ENCODE data around the gene AATF.

Gene AATF

DNA sequence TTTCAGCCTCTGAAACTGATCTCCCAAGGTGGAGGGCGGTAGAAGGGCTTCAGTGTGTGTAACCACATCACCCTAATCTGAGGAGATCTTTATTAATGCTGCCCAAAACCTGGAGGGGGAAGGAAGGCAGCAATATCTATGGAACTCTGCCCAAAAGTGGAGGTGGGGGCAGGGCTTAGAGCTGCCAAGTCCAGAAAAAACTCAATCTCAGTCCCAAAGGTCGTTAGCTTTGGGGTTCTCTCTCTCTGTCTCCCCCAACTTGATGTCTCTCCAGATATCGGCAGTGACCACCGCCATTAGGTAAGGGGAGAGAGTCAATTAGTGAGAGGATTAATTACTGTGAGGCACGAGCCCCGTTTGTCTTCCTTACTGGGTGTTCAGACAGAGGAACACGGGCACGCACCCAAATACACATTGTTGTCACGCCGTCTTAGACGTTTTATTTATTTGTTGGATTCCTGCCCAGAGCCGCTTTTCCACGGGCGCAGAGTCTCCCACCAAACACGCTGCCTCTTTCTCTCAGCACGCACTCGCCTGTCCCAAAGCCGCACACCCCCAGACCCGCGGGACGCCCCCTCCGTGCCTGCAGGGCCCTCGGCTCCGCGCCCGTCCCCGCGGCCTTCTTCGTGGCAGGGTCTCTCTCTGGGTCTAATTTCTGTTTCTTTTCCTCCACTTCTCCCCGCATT is 16.9 kb upstream of the AATF start:
- DNase-seq, result no peak

DNA sequence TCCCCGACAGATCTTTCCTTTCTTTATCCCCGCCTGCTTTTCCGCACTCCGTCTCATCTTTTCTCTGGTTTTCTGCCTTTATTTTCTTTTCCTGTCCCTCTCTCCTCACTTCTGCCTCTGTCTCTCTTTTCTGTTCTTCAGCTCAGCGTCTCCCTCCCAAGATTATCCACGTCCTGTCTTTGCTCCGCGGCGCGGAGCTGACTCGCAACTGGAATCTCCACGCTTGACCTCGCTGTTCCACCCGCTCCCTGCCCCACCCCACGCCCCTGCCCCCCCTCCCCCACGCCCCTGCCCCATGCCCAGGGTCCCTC is 16.4 kb upstream of the AATF start:
- DNase-seq, result no peak

- DNase-seq, result no peak
Observed at GRCh38 chr17:36932694-36933511, 15.9 kb upstream of the AATF start.

DNA sequence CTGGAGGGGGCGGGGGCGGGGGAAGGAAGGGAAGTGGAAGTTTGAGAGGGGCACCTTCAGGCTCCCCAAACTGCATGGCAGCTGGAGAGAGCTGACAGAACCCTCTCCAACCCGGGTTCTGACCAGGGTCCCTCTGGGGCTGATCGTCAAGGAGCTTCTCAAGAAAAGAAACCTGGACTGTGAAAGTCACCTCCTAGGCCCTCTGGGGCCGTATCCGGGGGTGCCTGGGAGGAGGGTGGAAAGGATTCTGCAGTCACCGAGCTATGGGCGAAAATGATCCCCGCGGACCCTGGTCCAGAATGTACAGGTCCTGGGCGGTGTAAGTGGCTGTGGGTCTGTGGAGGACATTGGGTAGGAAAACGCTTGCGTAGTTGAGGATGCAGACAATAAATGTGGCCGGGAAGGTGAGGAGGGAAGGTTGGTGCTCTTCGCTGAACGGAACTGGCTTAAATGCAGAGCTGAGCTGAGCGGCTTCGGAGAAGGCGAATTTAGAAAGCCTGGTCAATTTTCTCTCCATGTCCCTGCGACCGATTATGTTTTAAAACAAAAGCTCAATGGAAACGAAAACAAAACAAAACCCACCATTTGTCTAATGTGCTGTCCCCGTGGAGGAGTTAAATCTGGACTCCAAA is 15.1 kb upstream of the AATF start:
- DNase-seq, result no peak

- DNase-seq, result no peak
Observed at GRCh38 chr17:36934144-36934691, 14.5 kb upstream of the AATF start.

DNA sequence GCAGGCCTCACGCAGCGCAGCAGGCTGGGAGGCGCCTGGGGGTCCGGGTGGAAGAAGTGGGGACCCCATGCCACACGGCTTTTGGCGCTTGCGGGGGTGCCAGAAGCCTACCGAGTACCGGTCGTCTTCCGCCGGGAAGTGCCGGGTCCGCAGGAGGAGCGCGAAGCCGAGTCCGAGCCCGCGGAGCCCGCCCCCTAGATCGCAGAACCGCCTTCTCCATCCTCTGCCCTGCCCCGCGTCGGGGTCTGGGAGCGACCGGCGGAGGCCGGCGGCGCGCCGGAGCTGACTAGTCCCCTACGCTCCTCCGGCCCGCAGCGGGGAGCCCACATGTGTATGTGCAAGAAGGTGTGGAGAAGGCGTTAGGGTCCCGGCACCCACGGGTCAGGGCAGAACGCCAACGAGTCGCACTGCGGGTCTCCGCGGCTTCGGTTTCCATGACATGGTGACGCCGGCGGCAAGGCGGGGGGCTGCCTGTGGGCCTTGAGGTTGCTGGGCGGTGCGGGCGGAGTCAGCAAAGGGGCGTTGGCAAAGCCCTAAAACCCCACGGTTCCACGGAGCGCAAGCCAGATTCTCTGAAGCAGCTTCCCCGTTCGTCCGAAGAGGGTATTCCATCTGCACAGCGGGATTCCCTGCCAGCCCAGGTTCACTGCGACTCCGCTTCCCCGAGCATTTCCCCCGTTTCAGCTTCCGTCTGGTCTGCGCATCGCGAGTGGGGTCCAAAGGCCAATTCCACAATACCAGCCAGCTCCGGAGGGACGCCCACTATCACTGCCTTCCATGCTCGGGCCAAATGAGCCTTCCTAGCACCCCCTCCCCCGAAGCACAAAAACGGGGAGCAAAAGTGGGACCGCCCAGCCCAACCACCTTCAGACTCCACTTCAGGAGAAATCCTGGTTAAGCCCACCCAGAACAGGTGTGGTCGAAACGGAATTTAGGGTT is 13.8 kb upstream of the AATF start:
- no peak for DNase-seq

- no peak for DNase-seq
Observed at GRCh38 chr17:36935671-36936454, 12.9 kb upstream of the AATF start.

DNA sequence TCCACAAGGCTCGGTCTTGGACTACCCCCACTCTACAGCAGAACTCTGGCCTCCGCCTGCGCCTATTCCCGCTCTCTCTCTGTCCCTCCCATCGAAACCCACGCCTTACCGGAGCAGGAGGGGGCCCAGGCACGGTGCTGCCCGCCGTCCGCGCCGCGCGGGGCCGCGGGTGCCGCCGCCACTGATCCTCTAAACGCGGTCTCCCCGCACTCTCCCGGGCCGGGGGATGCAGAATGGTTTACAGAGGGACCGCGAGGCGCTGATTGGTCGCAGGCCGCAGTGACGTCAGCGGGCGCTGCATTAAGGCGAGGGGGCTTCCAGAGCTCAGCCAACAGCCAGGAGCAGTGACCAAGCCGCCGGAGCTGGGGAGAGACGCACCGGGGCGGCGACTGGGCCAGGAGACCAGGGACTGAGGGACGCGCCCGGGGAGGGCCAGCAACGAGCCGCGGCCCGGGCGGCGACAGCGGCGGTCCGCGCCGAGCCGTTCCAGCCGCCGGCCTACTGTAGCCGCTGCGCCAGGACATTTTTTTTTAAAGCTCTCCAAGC is 12.2 kb upstream of the AATF start:
- no peak for DNase-seq

DNA sequence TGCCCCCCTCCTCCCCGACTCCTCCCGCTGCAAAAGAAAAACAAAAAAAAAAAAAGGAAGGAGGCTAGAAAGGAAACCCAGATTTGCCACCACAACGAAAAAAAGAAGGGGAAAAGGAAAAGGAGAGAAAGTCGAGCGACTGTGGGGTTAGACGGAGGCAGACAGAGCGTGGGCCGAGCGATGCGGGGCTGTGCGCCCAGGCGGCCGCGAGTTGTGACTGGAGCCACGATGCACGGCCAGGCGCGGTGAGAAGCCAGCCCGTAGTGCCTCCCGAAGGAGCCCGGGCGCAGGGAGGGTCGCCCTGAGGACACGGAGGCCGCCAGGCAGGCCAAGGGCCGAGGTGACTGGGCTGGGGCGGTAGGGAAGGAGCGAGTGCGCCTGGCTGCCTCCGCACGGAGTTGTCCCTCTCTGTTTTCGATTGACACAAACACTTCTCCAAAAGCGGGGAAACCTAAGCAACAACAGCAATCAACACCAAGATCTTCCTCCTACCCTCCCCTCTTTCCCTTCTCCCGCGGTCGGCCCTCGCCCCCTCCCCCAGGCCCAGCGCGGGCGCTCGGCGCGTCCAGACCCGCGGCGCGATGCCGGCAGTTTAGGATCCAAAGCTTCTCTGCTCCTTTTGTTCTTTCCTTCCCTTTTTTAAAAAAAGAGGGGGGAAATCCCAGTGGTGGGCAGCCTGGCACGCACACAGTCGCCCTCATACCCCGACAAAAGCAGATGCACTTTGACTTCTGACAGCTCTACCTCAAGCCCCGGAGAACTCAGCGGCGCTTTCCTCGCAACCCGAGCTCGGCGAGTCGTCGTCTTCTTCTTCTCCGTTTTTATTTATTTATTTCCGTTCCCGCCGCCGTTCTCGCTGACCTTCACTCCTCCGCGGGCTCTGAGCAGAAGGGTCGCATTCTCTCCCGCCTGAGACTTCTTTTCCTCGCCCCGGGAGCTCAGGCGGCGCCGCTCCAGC is 11.5 kb upstream of the AATF start, which contains the start of gene LHX1:
LHX1 (plus strand) TSS at position 475 of the 958 bp plus-strand sequence. CDS start 723 bp downstream, outside the sequence.
- no peak for DNase-seq

DNA sequence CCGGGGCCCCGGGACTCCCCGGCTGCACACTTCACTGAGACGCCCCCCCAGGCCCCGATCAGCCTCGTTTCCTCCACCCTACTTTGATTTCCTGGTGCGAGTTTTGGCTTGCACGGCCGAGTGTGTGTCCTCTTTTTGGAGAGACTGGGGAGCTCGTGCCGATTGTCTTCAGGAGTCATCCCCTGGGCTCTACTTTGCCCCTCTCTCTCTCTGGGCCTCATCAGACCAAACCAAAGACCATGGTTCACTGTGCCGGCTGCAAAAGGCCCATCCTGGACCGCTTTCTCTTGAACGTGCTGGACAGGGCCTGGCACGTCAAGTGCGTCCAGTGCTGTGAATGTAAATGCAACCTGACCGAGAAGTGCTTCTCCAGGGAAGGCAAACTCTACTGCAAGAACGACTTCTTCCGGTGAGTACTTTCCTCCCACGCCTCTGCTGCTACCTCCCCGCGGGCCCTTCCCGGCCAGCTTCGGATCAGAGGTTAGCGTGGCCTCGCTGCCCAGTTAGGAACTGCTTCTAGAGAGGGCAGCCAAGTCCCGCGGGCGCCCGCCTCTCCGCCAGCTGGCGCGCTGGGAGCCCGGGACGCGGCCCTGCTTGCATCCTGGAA is 10.7 kb upstream of the AATF start:
- DNase-seq, result no peak

DNA sequence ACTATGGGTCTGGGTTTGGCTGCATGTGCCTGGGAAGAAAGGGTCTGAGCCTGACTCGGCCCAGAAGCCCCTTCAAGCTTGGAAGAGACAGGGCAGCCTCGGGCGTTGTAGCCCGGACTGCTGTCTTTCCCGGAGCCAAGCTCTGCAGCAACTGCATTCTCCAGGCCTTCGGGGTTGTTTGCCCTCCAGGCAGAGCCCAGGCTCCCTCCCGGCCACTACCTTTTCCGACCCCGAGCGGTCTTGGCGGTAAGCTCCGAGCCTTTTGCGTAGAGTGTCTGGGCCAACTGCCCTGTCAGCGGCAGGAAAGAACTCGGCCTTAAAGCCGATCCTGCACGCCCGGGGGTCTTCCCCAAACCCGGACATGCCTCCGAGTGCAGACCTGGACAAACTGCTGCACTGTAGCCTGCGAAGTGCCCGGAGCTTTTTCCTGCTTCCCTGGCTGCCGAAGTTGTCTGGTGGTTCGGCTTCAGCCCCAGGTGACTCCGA is 10.1 kb upstream of the AATF start:
- DNase-seq, result peak; percentile 25

DNA sequence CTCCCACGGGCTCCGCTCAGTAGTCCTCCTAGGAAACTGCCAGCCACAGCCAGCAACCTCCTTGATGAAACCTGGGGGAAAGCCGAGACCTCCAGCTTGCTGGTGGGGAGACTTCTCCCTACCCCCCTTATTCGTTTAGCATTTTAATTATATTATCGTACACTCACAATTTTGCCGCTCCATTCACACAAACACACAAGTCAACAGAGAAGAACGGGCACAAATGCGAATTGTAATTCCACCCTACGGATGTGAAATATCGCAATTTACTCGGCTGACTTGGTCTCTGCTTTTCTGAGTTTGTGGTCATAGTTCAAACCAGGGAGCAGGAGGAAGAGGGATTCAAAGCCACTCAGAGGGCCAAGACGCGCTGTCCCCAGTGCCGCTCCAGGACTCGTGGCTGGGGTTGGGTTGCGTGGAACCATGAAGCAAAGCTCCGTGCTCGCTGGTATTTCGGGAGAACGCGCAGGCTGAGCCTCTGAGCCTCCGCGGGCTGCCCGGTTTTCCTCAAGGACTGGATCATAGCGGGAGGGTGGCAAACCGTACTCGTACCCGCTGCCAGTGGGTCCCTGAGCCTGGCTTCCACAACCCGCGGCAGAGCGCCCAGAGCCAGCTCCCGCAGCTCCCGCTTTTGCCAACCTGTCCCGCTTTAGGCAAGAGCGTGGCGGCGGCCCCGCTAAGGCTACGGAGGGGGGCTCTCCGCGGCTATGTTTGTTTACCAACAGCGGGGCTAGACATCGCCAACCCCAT is 9.5 kb upstream of the AATF start:
- DNase-seq, result peak; percentile 20

DNA sequence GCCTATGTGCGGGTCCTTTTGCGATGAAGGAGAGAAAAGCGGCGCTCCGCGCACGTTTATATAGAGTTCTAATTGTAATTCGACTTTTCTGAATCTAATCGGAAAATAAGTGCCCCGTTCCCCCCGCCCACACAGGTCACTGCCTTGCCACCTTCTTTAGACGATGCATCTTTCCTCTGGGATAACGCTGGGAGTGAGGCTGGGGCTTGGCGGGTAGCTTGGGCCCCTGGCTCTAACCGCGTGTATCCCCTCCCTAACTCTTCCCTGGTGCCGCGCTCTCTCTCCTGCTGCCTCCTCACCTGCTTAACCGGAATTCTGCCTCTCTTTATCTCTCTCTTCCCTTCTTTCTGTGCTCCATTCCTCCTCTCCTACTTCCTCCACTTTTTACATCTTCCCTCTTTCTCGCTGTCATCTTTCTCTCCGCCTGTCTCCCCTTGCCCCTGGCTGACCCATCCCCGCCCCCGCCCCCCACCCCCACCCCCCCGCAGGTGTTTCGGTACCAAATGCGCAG is 8.9 kb upstream of the AATF start:
- DNase-seq, result no peak

DNA sequence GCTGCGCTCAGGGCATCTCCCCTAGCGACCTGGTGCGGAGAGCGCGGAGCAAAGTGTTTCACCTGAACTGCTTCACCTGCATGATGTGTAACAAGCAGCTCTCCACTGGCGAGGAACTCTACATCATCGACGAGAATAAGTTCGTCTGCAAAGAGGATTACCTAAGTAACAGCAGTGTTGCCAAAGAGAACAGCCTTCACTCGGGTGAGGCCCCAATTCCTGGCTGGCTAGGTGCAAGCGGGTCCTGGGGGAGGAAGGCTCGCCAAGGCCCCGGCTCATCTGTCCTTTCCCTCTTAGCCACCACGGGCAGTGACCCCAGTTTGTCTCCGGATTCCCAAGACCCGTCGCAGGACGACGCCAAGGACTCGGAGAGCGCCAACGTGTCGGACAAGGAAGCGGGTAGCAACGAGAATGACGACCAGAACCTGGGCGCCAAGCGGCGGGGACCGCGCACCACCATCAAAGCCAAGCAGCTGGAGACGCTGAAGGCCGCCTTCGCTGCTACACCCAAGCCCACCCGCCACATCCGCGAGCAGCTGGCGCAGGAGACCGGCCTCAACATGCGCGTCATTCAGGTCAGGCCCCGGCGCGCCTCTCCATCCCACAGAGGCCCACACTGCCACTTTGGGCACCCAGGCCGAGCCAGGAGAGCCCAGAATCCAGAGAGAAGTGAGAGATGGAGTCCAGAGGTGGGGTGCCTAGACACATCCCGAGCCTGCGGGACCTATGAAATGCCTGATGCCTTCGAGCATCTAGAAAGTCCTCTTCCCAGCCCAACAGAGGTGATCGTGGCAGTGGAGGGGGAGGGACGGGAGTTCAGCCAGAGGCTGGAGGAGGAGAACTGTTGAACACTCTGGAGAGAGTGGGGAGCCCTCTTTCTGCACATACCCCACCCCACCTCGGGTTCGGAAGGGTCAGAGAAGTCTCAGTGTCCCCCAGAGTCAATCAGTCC is 8.2 kb upstream of the AATF start:
- no peak for DNase-seq

DNA sequence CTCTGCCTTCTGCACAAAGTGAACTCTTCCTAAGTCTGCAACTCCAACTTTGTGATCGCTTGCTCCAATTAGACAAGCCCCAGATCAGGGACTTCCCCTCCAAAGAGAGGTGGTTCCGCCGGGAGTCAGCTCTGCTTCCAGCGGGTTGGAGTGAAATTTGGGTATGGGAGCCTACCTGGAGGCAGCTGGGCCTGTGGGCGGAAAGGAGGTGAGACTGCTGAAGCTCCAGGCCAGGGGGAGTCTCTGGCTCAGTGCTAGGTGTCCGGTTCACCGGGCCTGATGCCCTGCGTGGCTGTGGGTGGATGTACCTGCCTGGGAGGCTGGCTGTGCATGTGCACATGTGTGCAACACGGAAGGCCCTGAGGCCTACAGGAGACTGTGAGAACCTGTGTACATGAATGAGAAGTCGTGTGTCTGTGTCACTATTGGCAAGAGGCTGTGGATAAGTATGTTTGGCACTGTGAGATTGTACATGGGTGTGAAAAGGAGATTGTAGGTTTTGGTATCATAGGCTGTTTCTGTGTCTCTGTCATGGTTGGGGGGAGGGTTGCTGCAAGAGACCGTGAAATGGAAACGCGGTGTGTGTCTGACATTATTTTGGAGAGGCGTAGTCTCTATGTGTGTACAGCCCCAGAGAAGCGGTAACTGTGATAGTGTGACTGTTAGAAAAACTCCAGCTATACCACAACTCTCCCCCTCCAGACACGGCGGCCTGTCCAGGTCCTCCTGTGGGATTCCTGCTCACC is 7.3 kb upstream of the AATF start:
- no peak for DNase-seq

DNA sequence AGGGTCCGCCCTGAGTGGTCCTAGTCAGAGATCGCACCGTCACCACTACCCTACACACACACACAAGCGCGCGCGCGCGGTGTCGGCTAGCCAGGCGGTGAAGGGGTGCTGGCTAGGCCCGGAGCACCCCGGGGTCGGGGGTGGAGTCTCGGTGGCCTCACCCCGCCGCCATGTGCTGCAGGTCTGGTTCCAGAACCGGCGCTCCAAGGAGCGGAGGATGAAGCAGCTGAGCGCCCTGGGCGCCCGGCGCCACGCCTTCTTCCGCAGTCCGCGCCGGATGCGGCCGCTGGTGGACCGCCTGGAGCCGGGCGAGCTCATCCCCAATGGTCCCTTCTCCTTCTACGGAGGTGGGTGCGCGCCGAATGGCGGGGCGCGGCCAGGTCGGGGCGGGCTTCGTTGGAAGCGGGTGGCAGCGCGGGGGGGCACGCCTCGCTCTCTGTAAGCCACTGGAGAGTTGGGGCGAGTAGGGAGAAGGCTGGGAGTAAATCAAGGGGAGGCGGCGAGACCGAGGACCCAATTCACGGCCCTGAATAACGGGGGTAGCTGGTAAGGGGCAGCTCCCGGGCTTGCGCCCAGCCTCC is 6.6 kb upstream of the AATF start:
- DNase-seq, result peak; percentile 25
